MM.1S (cell line): Measurements from ENCODE around the gene SLC26A11.

Source experiments
- EZH2 ChIP-seq: fragments of 300-600 bp; sonication (generic); optimal IDR thresholded peaks from 2 replicates; pipeline ENCODE3; 2017; ENCODE audit warnings: low read depth, mild to moderate bottlenecking, antibody characterized with exemption, low read length, mixed read lengths
- TF ChIP-seq, protein P1 (sequence below): fragments of 300-600 bp; sonication (generic); IDR thresholded peaks from 2 replicates; pipeline ENCODE4 v1.5.1; 2016; ENCODE audit warnings: antibody characterized with exemption, low read length, mixed read lengths

- TF ChIP-seq, protein P1, sequence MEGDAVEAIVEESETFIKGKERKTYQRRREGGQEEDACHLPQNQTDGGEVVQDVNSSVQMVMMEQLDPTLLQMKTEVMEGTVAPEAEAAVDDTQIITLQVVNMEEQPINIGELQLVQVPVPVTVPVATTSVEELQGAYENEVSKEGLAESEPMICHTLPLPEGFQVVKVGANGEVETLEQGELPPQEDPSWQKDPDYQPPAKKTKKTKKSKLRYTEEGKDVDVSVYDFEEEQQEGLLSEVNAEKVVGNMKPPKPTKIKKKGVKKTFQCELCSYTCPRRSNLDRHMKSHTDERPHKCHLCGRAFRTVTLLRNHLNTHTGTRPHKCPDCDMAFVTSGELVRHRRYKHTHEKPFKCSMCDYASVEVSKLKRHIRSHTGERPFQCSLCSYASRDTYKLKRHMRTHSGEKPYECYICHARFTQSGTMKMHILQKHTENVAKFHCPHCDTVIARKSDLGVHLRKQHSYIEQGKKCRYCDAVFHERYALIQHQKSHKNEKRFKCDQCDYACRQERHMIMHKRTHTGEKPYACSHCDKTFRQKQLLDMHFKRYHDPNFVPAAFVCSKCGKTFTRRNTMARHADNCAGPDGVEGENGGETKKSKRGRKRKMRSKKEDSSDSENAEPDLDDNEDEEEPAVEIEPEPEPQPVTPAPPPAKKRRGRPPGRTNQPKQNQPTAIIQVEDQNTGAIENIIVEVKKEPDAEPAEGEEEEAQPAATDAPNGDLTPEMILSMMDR = no peak
- no peak for TF ChIP-seq EZH2
Observed at GRCh38 chr17:80196652-80197051, 23.6 kb upstream of the SLC26A11 start.
